ENCODE measurements around the gene GSK3B.

The GSK3B gene

GRCh38 chr3:119978554-119979208 is 115.6 kb downstream of the GSK3B start:
- no peaks in the 10 kb centered on the region for H3K4me1 ChIP-seq (ENCODE audit: control insufficient read depth, insufficient read depth, low read length)
- H3K36me3 ChIP-seq (ENCODE audit: control insufficient read depth, insufficient read depth, low read length), result no peaks in the 10 kb centered on the region
- H3K9me3 ChIP-seq (ENCODE audit: control insufficient read depth, low read length), result no peaks in the 10 kb centered on the region
- no peak overlapping the region for H3K4me3 ChIP-seq (ENCODE audit: low read length)
- H3K9ac ChIP-seq (ENCODE audit: low read length), result no peak overlapping the region
- no peaks in the 10 kb centered on the region for H3K27me3 ChIP-seq (ENCODE audit: control insufficient read depth, insufficient read depth, low read length)

- H3K4me3 ChIP-seq (ENCODE audit: low read length), result no peak overlapping the region
- H3K4me1 ChIP-seq (ENCODE audit: control insufficient read depth, insufficient read depth, low read length), result no peaks in the 10 kb centered on the region
- no peaks in the 10 kb centered on the region for H3K9me3 ChIP-seq (ENCODE audit: control insufficient read depth, low read length)
- H3K36me3 ChIP-seq (ENCODE audit: control insufficient read depth, insufficient read depth, low read length), result no peaks in the 10 kb centered on the region
- no peak overlapping the region for H3K9ac ChIP-seq (ENCODE audit: low read length)
- H3K27me3 ChIP-seq (ENCODE audit: control insufficient read depth, insufficient read depth, low read length), result no peaks in the 10 kb centered on the region
Measured at GRCh38 chr3:119977353-119977752, 116.9 kb downstream of the GSK3B start.

GRCh38 chr3:119976214-119976613 is 118.0 kb downstream of the GSK3B start:
- Histone ChIP-seq H3K36me3 (ENCODE audit: control insufficient read depth, insufficient read depth, low read length) (no peaks in the 10 kb centered on the region), H3K27me3 (ENCODE audit: control insufficient read depth, insufficient read depth, low read length) (no peaks in the 10 kb centered on the region), H3K9ac (ENCODE audit: low read length) (no peak overlapping the region), H3K4me3 (ENCODE audit: low read length) (no peak overlapping the region), H3K9me3 (ENCODE audit: control insufficient read depth, low read length) (no peaks in the 10 kb centered on the region), H3K4me1 (ENCODE audit: control insufficient read depth, insufficient read depth, low read length) (no peaks in the 10 kb centered on the region)

- Histone ChIP-seq H3K4me1 (ENCODE audit: control insufficient read depth, insufficient read depth, low read length) (no peaks in the 10 kb centered on the region), H3K36me3 (ENCODE audit: control insufficient read depth, insufficient read depth, low read length) (no peaks in the 10 kb centered on the region), H3K4me3 (ENCODE audit: low read length) (no peak overlapping the region), H3K27me3 (ENCODE audit: control insufficient read depth, insufficient read depth, low read length) (no peaks in the 10 kb centered on the region), H3K9me3 (ENCODE audit: control insufficient read depth, low read length) (no peaks in the 10 kb centered on the region), H3K9ac (ENCODE audit: low read length) (no peak overlapping the region)
Measured at GRCh38 chr3:119974656-119975055, 119.6 kb downstream of the GSK3B start.

- H3K36me3 ChIP-seq (ENCODE audit: control insufficient read depth, insufficient read depth, low read length), result no peaks in the 10 kb centered on the region
- no peaks in the 10 kb centered on the region for H3K9me3 ChIP-seq (ENCODE audit: control insufficient read depth, low read length)
- H3K4me1 ChIP-seq (ENCODE audit: control insufficient read depth, insufficient read depth, low read length), result no peaks in the 10 kb centered on the region
- H3K27me3 ChIP-seq (ENCODE audit: control insufficient read depth, insufficient read depth, low read length), result no peaks in the 10 kb centered on the region
- no peak overlapping the region for H3K9ac ChIP-seq (ENCODE audit: low read length)
- no peak overlapping the region for H3K4me3 ChIP-seq (ENCODE audit: low read length)
Measured at GRCh38 chr3:119973018-119973646, 121.1 kb downstream of the GSK3B start.

GRCh38 chr3:119969759-119970158 is 124.5 kb downstream of the GSK3B start:
- Histone ChIP-seq H3K9me3 (ENCODE audit: control insufficient read depth, low read length) (no peaks in the 10 kb centered on the region), H3K27me3 (ENCODE audit: control insufficient read depth, insufficient read depth, low read length) (no peaks in the 10 kb centered on the region), H3K36me3 (ENCODE audit: control insufficient read depth, insufficient read depth, low read length) (no peaks in the 10 kb centered on the region), H3K4me3 (ENCODE audit: low read length) (no peak overlapping the region), H3K4me1 (ENCODE audit: control insufficient read depth, insufficient read depth, low read length) (no peaks in the 10 kb centered on the region), H3K9ac (ENCODE audit: low read length) (no peak overlapping the region)

- Histone ChIP-seq H3K4me1 (ENCODE audit: control insufficient read depth, insufficient read depth, low read length) (no peaks in the 10 kb centered on the region), H3K36me3 (ENCODE audit: control insufficient read depth, insufficient read depth, low read length) (no peaks in the 10 kb centered on the region), H3K4me3 (ENCODE audit: low read length) (no peak overlapping the region), H3K9ac (ENCODE audit: low read length) (no peak overlapping the region), H3K27me3 (ENCODE audit: control insufficient read depth, insufficient read depth, low read length) (no peaks in the 10 kb centered on the region), H3K9me3 (ENCODE audit: control insufficient read depth, low read length) (no peaks in the 10 kb centered on the region)
Measured at GRCh38 chr3:119967353-119968006, 126.8 kb downstream of the GSK3B start.

- Histone ChIP-seq H3K36me3 (ENCODE audit: control insufficient read depth, insufficient read depth, low read length) (no peaks in the 10 kb centered on the region), H3K4me3 (ENCODE audit: low read length) (no peak overlapping the region), H3K27me3 (ENCODE audit: control insufficient read depth, insufficient read depth, low read length) (no peaks in the 10 kb centered on the region), H3K9me3 (ENCODE audit: control insufficient read depth, low read length) (no peaks in the 10 kb centered on the region), H3K9ac (ENCODE audit: low read length) (no peak overlapping the region), H3K4me1 (ENCODE audit: control insufficient read depth, insufficient read depth, low read length) (no peaks in the 10 kb centered on the region)
Measured at GRCh38 chr3:119965692-119966091, 128.6 kb downstream of the GSK3B start.

GRCh38 chr3:119964294-119964693 is 130.0 kb downstream of the GSK3B start:
- no peaks in the 10 kb centered on the region for H3K4me1 ChIP-seq (ENCODE audit: control insufficient read depth, insufficient read depth, low read length)

GRCh38 chr3:119955972-119956371 is 138.3 kb downstream of the GSK3B start:
- Histone ChIP-seq H3K27me3 (ENCODE audit: control insufficient read depth, insufficient read depth, low read length) (no peaks in the 10 kb centered on the region), H3K9ac (ENCODE audit: low read length) (no peak overlapping the region), H3K4me3 (ENCODE audit: low read length) (no peak overlapping the region), H3K4me1 (ENCODE audit: control insufficient read depth, insufficient read depth, low read length) (no peaks in the 10 kb centered on the region), H3K36me3 (ENCODE audit: control insufficient read depth, insufficient read depth, low read length) (no peaks in the 10 kb centered on the region), H3K9me3 (ENCODE audit: control insufficient read depth, low read length) (no peaks in the 10 kb centered on the region)

More at GRCh38 chr3:119964294-119964693, 130.0 kb downstream of the GSK3B start:
- Histone ChIP-seq H3K36me3 (ENCODE audit: control insufficient read depth, insufficient read depth, low read length) (no peaks in the 10 kb centered on the region), H3K9ac (ENCODE audit: low read length) (no peak overlapping the region), H3K9me3 (ENCODE audit: control insufficient read depth, low read length) (no peaks in the 10 kb centered on the region), H3K4me3 (ENCODE audit: low read length) (no peak overlapping the region), H3K27me3 (ENCODE audit: control insufficient read depth, insufficient read depth, low read length) (no peaks in the 10 kb centered on the region)

- Histone ChIP-seq H3K36me3 (ENCODE audit: control insufficient read depth, insufficient read depth, low read length) (no peaks in the 10 kb centered on the region), H3K27me3 (ENCODE audit: control insufficient read depth, insufficient read depth, low read length) (no peaks in the 10 kb centered on the region), H3K4me3 (ENCODE audit: low read length) (no peak overlapping the region), H3K9me3 (ENCODE audit: control insufficient read depth, low read length) (no peaks in the 10 kb centered on the region), H3K9ac (ENCODE audit: low read length) (no peak overlapping the region), H3K4me1 (ENCODE audit: control insufficient read depth, insufficient read depth, low read length) (no peaks in the 10 kb centered on the region)
Measured at GRCh38 chr3:119950666-119951325, 143.5 kb downstream of the GSK3B start.

- no peak overlapping the region for H3K4me3 ChIP-seq (ENCODE audit: low read length)
- no peak overlapping the region for H3K9ac ChIP-seq (ENCODE audit: low read length)
- H3K4me1 ChIP-seq (ENCODE audit: control insufficient read depth, insufficient read depth, low read length), result no peaks in the 10 kb centered on the region
- no peaks in the 10 kb centered on the region for H3K27me3 ChIP-seq (ENCODE audit: control insufficient read depth, insufficient read depth, low read length)
- H3K36me3 ChIP-seq (ENCODE audit: control insufficient read depth, insufficient read depth, low read length), result no peaks in the 10 kb centered on the region
- no peaks in the 10 kb centered on the region for H3K9me3 ChIP-seq (ENCODE audit: control insufficient read depth, low read length)
Measured at GRCh38 chr3:119945291-119945690, 149.0 kb downstream of the GSK3B start.
